ENCODE results near the gene CADPS. TPM values are rescaled to one million over a fixed set of nuclear protein-coding genes. Genes with fewer than 3 reads are reported as not detected.

Gene CADPS
- total and polyA plus RNA-seq, 10 donors = 0.16 to 3.6 (median 0.40) TPM

GRCh38 chr3:62737449-62737848, 137.8 kb downstream of the CADPS start:
- WGBS, 5 donors = 68 to 89% (median 75%) methylated on average over 3 of the region's 3 CpGs
- TF ChIP-seq POLR2A (IDR thresholded peaks at IDR 0.05) (no peak), POLR2AphosphoS5 (IDR thresholded peaks at IDR 0.05) (no peak), CTCF (IDR thresholded peaks at IDR 0.05 in 8 of 11, conservative IDR thresholded peaks at IDR 0.05 in 3 of 11) (no peak)
- H3K4me1 ChIP-seq = no peaks in the 10 kb centered on the region
- H3K27me3 ChIP-seq (replicated peaks in 1 of 7) = no peaks in the 10 kb centered on the region
- peaks cover 0 to 6% (median 0%) of the 10 kb centered on the region in 8 donors for H3K9me3 ChIP-seq
- H3K36me3 ChIP-seq = no peaks in the 10 kb centered on the region
- no peak for DNase-seq
- intact Hi-C loops (cut with DNase I; ENCODE audit: low total_unique reads) = no loop called here
- H3K27ac ChIP-seq = no peak overlapping the region
- no peak overlapping the region for H3K4me3 ChIP-seq

- Histone ChIP-seq H3K4me3 (no peak overlapping the region), H3K4me1 (no peaks in the 10 kb centered on the region), H3K9me3 (peaks cover 0 to 6% (median 0%) of the 10 kb centered on the region in 8 donors), H3K36me3 (no peaks in the 10 kb centered on the region), H3K27me3 (replicated peaks in 1 of 7) (no peaks in the 10 kb centered on the region), H3K27ac (no peak overlapping the region)
- intact Hi-C loops (cut with DNase I; ENCODE audit: low total_unique reads) = no loop called here
- WGBS, 5 donors = 81 to 100% (median 96%) methylated on average over 1 of the region's 1 CpG
- no peak for TF ChIP-seq POLR2AphosphoS5 (IDR thresholded peaks at IDR 0.05)
- no peak for TF ChIP-seq POLR2A (IDR thresholded peaks at IDR 0.05)
- no peak for TF ChIP-seq CTCF (IDR thresholded peaks at IDR 0.05 in 8 of 11, conservative IDR thresholded peaks at IDR 0.05 in 3 of 11)
- no peak for DNase-seq
Observed at GRCh38 chr3:62735510-62735909, 139.7 kb downstream of the CADPS start.

GRCh38 chr3:62732183-62732904, 142.9 kb downstream of the CADPS start:
- intact Hi-C loops (cut with DNase I; ENCODE audit: low total_unique reads) = no loop called here
- no peaks in the 10 kb centered on the region for H3K36me3 ChIP-seq
- WGBS, 5 donors = 70 to 92% (median 77%) methylated on average over 5 of the region's 5 CpGs
- no peaks in the 10 kb centered on the region for H3K27me3 ChIP-seq (replicated peaks in 1 of 7)
- no peaks in the 10 kb centered on the region for H3K4me1 ChIP-seq
- no peak overlapping the region for H3K27ac ChIP-seq
- H3K9me3 ChIP-seq = no peaks in the 10 kb centered on the region
- no peak overlapping the region for H3K4me3 ChIP-seq
- TF ChIP-seq CTCF (IDR thresholded peaks at IDR 0.05 in 8 of 11, conservative IDR thresholded peaks at IDR 0.05 in 3 of 11) (no peak), POLR2AphosphoS5 (IDR thresholded peaks at IDR 0.05) (no peak), POLR2A (IDR thresholded peaks at IDR 0.05) (no peak)
- DNase-seq = no peak

- no peak for DNase-seq
- H3K9me3 ChIP-seq = no peaks in the 10 kb centered on the region
- H3K4me1 ChIP-seq = no peaks in the 10 kb centered on the region
- H3K36me3 ChIP-seq = no peaks in the 10 kb centered on the region
- no peak overlapping the region for H3K4me3 ChIP-seq
- TF ChIP-seq POLR2AphosphoS5 (IDR thresholded peaks at IDR 0.05) (no peak), POLR2A (IDR thresholded peaks at IDR 0.05) (no peak), CTCF (IDR thresholded peaks at IDR 0.05 in 8 of 11, conservative IDR thresholded peaks at IDR 0.05 in 3 of 11) (no peak)
- intact Hi-C loops (cut with DNase I; ENCODE audit: low total_unique reads) = no loop called here
- H3K27me3 ChIP-seq (replicated peaks in 1 of 7) = no peaks in the 10 kb centered on the region
- 56 to 81% (median 71%) methylated on average over 5 of the region's 5 CpGs for WGBS, 5 donors
- no peak overlapping the region for H3K27ac ChIP-seq
Observed at GRCh38 chr3:62727981-62728380, 147.2 kb downstream of the CADPS start.
